ENCODE data around the gene MXRA5. TPM values are rescaled to one million over a fixed set of nuclear protein-coding genes. Genes with fewer than 3 reads are reported as not detected.

Gene MXRA5
- total RNA-seq = 10 to 100 TPM in 1 of 4 donors, 1 to 10 TPM in 3; 2.9 to 79.9 (median 4.4) TPM

- intact Hi-C loops (cut with DNase I; ENCODE audit: low total_unique reads) = no loop called here
- no peaks in the 10 kb centered on the region for H3K27me3 ChIP-seq
- no peak for TF ChIP-seq POLR2A (IDR thresholded peaks at IDR 0.05)
- TF ChIP-seq CTCF (IDR thresholded peaks at IDR 0.05) = no peak
- peak within 1 kb of the TSS; percentile 64 to 66 for H3K27ac ChIP-seq
- H3K36me3 ChIP-seq = no peaks in the 10 kb centered on the region
- H3K9me3 ChIP-seq = no peaks in the 10 kb centered on the region
- DNase-seq = peak in 1 of 2 donors; percentile 32
- H3K4me3 ChIP-seq = peak within 1 kb of the TSS; percentile 21 to 34
- H3K4me1 ChIP-seq = no peaks in the 10 kb centered on the region
Observed at GRCh38 chrX:3346501-3347259, at the start of gene MXRA5. MXRA5 (minus strand) TSS chrX:3346652; CDS start chrX:3343833, 2,819 bp downstream.

- H3K27me3 ChIP-seq = no peaks in the 10 kb centered on the region
- no peaks in the 10 kb centered on the region for H3K36me3 ChIP-seq
- intact Hi-C loops (cut with DNase I; ENCODE audit: low total_unique reads) = no loop called here
- no peak overlapping the region for H3K4me3 ChIP-seq
- DNase-seq = no peak
- no peaks in the 10 kb centered on the region for H3K4me1 ChIP-seq
- no peak for TF ChIP-seq POLR2A (IDR thresholded peaks at IDR 0.05)
- TF ChIP-seq CTCF (IDR thresholded peaks at IDR 0.05) = no peak
- H3K9me3 ChIP-seq = no peaks in the 10 kb centered on the region
- no peak overlapping the region for H3K27ac ChIP-seq
Observed at GRCh38 chrX:3393581-3394111, 47.2 kb upstream of the MXRA5 start.

- TF ChIP-seq CTCF (IDR thresholded peaks at IDR 0.05) (no peak), POLR2A (IDR thresholded peaks at IDR 0.05) (no peak)
- H3K27me3 ChIP-seq = no peaks in the 10 kb centered on the region
- H3K27ac ChIP-seq = no peak overlapping the region
- H3K4me3 ChIP-seq = no peak overlapping the region
- H3K9me3 ChIP-seq = no peaks in the 10 kb centered on the region
- intact Hi-C loops (cut with DNase I; ENCODE audit: low total_unique reads) = no loop called here
- no peaks in the 10 kb centered on the region for H3K36me3 ChIP-seq
- H3K4me1 ChIP-seq = no peaks in the 10 kb centered on the region
- no peak for DNase-seq
Observed at GRCh38 chrX:3393178-3393577, 46.7 kb upstream of the MXRA5 start.

- no peak overlapping the region for H3K4me3 ChIP-seq
- no peak for DNase-seq
- H3K27ac ChIP-seq = no peak overlapping the region
- no peaks in the 10 kb centered on the region for H3K36me3 ChIP-seq
- TF ChIP-seq POLR2A (IDR thresholded peaks at IDR 0.05) = no peak
- no peaks in the 10 kb centered on the region for H3K4me1 ChIP-seq
- H3K9me3 ChIP-seq = no peaks in the 10 kb centered on the region
- intact Hi-C loops (cut with DNase I; ENCODE audit: low total_unique reads) = no loop called here
- no peaks in the 10 kb centered on the region for H3K27me3 ChIP-seq
Observed at GRCh38 chrX:3388457-3388856, 42.0 kb upstream of the MXRA5 start.

- TF ChIP-seq CTCF (IDR thresholded peaks at IDR 0.05) (no peak), POLR2A (IDR thresholded peaks at IDR 0.05) (no peak)
- H3K4me1 ChIP-seq = no peaks in the 10 kb centered on the region
- no peak overlapping the region for H3K27ac ChIP-seq
- intact Hi-C loops (cut with DNase I; ENCODE audit: low total_unique reads) = no loop called here
- no peaks in the 10 kb centered on the region for H3K9me3 ChIP-seq
- no peaks in the 10 kb centered on the region for H3K27me3 ChIP-seq
- H3K4me3 ChIP-seq = no peak overlapping the region
- DNase-seq = no peak
- H3K36me3 ChIP-seq = no peaks in the 10 kb centered on the region
Observed at GRCh38 chrX:3384327-3384726, 37.9 kb upstream of the MXRA5 start.

All from uterus (tissue), 4 donors.